ENCODE measurements around the gene LTN1. TPM values are rescaled to one million over a fixed set of nuclear protein-coding genes. Genes with fewer than 3 reads are reported as not detected.

Gene LTN1
- total and polyA plus RNA-seq, 2 of the 13 experiments (the other 11 are each of a cell fraction or from before 2014, with no cell fraction given): 6.7 to 24.6 TPM

- TF ChIP-seq, protein P1, sequence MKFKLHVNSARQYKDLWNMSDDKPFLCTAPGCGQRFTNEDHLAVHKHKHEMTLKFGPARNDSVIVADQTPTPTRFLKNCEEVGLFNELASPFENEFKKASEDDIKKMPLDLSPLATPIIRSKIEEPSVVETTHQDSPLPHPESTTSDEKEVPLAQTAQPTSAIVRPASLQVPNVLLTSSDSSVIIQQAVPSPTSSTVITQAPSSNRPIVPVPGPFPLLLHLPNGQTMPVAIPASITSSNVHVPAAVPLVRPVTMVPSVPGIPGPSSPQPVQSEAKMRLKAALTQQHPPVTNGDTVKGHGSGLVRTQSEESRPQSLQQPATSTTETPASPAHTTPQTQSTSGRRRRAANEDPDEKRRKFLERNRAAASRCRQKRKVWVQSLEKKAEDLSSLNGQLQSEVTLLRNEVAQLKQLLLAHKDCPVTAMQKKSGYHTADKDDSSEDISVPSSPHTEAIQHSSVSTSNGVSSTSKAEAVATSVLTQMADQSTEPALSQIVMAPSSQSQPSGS (CRISPR knock-in tag; IDR thresholded peaks at IDR 0.05): no peak
- no peak for TF ChIP-seq ATM (IDR thresholded peaks at IDR 0.05; ENCODE audit: borderline replicate concordance)
- no peak for TF ChIP-seq ZNF709 (CRISPR knock-in tag; IDR thresholded peaks at IDR 0.05)
- 0 out of 2 replicates have a peak, but pooled peaks have one; percentile 24 for TF ChIP-seq TOE1 (CRISPR knock-in tag; IDR thresholded peaks at IDR 0.05)
- TF ChIP-seq NFYC (CRISPR knock-in tag; IDR thresholded peaks at IDR 0.05): peak; percentile 97
- TF ChIP-seq HINFP (CRISPR knock-in tag; IDR thresholded peaks at IDR 0.05; ENCODE audit: low read depth): 0 out of 2 replicates have a peak, but pooled peaks have one; percentile 49
- TF ChIP-seq PITX1 (CRISPR knock-in tag; IDR thresholded peaks at IDR 0.05): peak; percentile 46
- TF ChIP-seq SP2 (CRISPR knock-in tag; IDR thresholded peaks at IDR 0.05): peak; percentile 97
- TF ChIP-seq ZNF224 (CRISPR knock-in tag; IDR thresholded peaks at IDR 0.05): no peak; the same call in 1 of the 2 replicates
- no peak; the same call in 1 of the 2 replicates for TF ChIP-seq ETV6 (CRISPR knock-in tag; conservative IDR thresholded peaks at IDR 0.05)
- no peak for TF ChIP-seq ZNF572 (CRISPR knock-in tag; IDR thresholded peaks at IDR 0.05)
- no peak for TF ChIP-seq ZNF296 (CRISPR knock-in tag; conservative IDR thresholded peaks at IDR 0.05)
- TF ChIP-seq ZBTB39 (CRISPR knock-in tag; IDR thresholded peaks at IDR 0.05): no peak
- TF ChIP-seq ZNF44 (CRISPR knock-in tag; IDR thresholded peaks at IDR 0.05): no peak
- no peak; the same call in 1 of the 2 replicates for TF ChIP-seq HMG20A (CRISPR knock-in tag; IDR thresholded peaks at IDR 0.05; ENCODE audit: borderline replicate concordance)
- TF ChIP-seq KAT7 (CRISPR knock-in tag; IDR thresholded peaks at IDR 0.05; ENCODE audit: borderline replicate concordance): no peak
- TF ChIP-seq BORCS8-MEF2B (CRISPR knock-in tag; IDR thresholded peaks at IDR 0.05): peak; percentile 59; the same call in 1 of the 2 replicates
- TF ChIP-seq ZNF850 (CRISPR knock-in tag; conservative IDR thresholded peaks at IDR 0.05): no peak
- no peak for TF ChIP-seq FLYWCH1 (CRISPR knock-in tag; IDR thresholded peaks at IDR 0.05)
- TF ChIP-seq BRD4 (CRISPR knock-in tag; IDR thresholded peaks at IDR 0.05): no peak
- TF ChIP-seq POGZ (CRISPR knock-in tag; IDR thresholded peaks at IDR 0.05): no peak
- TF ChIP-seq PAWR (CRISPR knock-in tag; IDR thresholded peaks at IDR 0.05; ENCODE audit: borderline replicate concordance): no peak
- no peak; the same call in 1 of the 2 replicates for TF ChIP-seq GFI1 (CRISPR knock-in tag; IDR thresholded peaks at IDR 0.05; ENCODE audit: borderline replicate concordance)
- TF ChIP-seq POLR2AphosphoS2 (IDR thresholded peaks at IDR 0.05; ENCODE audit: low read depth, low read length): no peak
- no peak for TF ChIP-seq ZNF674 (CRISPR knock-in tag; IDR thresholded peaks at IDR 0.05; ENCODE audit: low read depth)
- TF ChIP-seq, protein P2, sequence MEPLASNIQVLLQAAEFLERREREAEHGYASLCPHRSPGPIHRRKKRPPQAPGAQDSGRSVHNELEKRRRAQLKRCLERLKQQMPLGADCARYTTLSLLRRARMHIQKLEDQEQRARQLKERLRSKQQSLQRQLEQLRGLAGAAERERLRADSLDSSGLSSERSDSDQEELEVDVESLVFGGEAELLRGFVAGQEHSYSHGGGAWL (CRISPR knock-in tag; IDR thresholded peaks at IDR 0.05): peak; percentile 76; the same call in 1 of the 2 replicates
- no peak for TF ChIP-seq KDM1A (CRISPR knock-in tag; IDR thresholded peaks at IDR 0.05)
Measured at GRCh38 chr21:29024474-29025327, 32.0 kb upstream of the LTN1 start, which contains the start of gene USP16 (continued).

Data from HepG2 (cell line).